GM18951 (cell line): Measurements from ENCODE around the gene ACKR1.

Experiments
- POLR2A ChIP-seq: IDR thresholded peaks from 4 replicates; pipeline ENCODE4 v1.6.1; 2011; ENCODE audit warnings: mild to moderate bottlenecking; ENCODE audit not compliant: insufficient read length, insufficient read depth; ENCODE audit errors: extremely low read depth
- in situ Hi-C: fragments of 300-500 bp; cut with MboI; formaldehyde crosslinking; loops from one replicate; pipeline ENCODE4 v1.12.0; 2022; ENCODE audit warnings: low sequenced_read_pairs, mixed read lengths, inconsistent platforms; ENCODE audit not compliant: unreplicated experiment

ACKR1 gene

GRCh38 chr1:159197561-159198557, 6.8 kb upstream of the ACKR1 start:
- TF ChIP-seq POLR2A, result no peak

GRCh38 chr1:159199901-159200300, 4.8 kb upstream of the ACKR1 start:
- no peak for TF ChIP-seq POLR2A
- in situ Hi-C loops, result no loop called here

More at GRCh38 chr1:159197561-159198557, 6.8 kb upstream of the ACKR1 start:
- in situ Hi-C loops, result no loop called here

- in situ Hi-C loops, result no loop called here
- TF ChIP-seq POLR2A, result no peak
Measured at GRCh38 chr1:159200769-159201168, 3.9 kb upstream of the ACKR1 start.

GRCh38 chr1:159201642-159202041, 3.0 kb upstream of the ACKR1 start:
- no peak for TF ChIP-seq POLR2A
- in situ Hi-C loops, result no loop called here

- in situ Hi-C loops, result no loop called here
- no peak for TF ChIP-seq POLR2A
Measured at GRCh38 chr1:159203610-159204009, 1.1 kb upstream of the ACKR1 start.

GRCh38 chr1:159205225-159205624, 550 bp downstream of the ACKR1 start:
- in situ Hi-C loops, result no loop called here
- TF ChIP-seq POLR2A, result no peak

GRCh38 chr1:159206110-159206509, 1.4 kb downstream of the ACKR1 start:
- in situ Hi-C loops, result no loop called here
- TF ChIP-seq POLR2A, result no peak

- in situ Hi-C loops, result no loop called here
- TF ChIP-seq POLR2A, result no peak
Measured at GRCh38 chr1:159207080-159207479, 2.4 kb downstream of the ACKR1 start.

GRCh38 chr1:159207774-159208173, 3.1 kb downstream of the ACKR1 start:
- TF ChIP-seq POLR2A, result no peak
- in situ Hi-C loops, result no loop called here

- in situ Hi-C loops, result no loop called here
- TF ChIP-seq POLR2A, result no peak
Measured at GRCh38 chr1:159208175-159208825, 3.6 kb downstream of the ACKR1 start.

GRCh38 chr1:159209061-159209460, 4.4 kb downstream of the ACKR1 start:
- TF ChIP-seq POLR2A, result no peak
- in situ Hi-C loops, result no loop called here

GRCh38 chr1:159211331-159212136, 6.9 kb downstream of the ACKR1 start:
- in situ Hi-C loops, result loop anchor here (5.0 kb wide), 1 partner anchor 49 kb away; no protein-coding TSS in a partner anchor
- TF ChIP-seq POLR2A, result no peak

GRCh38 chr1:159212596-159212995, 7.9 kb downstream of the ACKR1 start:
- no peak for TF ChIP-seq POLR2A
- in situ Hi-C loops, result loop anchor here (5.0 kb wide), 1 partner anchor 50 kb away; no protein-coding TSS in a partner anchor
